SKM-1 (cell line): ENCODE measurements around the gene EPB41L5.
"Not testable (repeated sequence)": the region's sequence is repeated elsewhere in the genome, so short reads cannot be mapped to it uniquely, and the experiment has no call there.

Experiments
- DNase-seq: peaks from one replicate; lab custom pipeline; 2025; ENCODE audit not compliant: unreplicated experiment; lab: John Stamatoyannopoulos, UW

Gene EPB41L5

GRCh38 chr2:120012771-120013596, at the start of gene EPB41L5:
EPB41L5 (plus strand) TSS chr2:120013077; CDS start chr2:120019085, 6,008 bp downstream.
- peak; percentile 79 for DNase-seq

GRCh38 chr2:119981896-119982295, 31.0 kb upstream of the EPB41L5 start:
- DNase-seq: no peak

GRCh38 chr2:119982506-119982905, 30.4 kb upstream of the EPB41L5 start:
- no peak for DNase-seq

- no peak for DNase-seq
Measured at GRCh38 chr2:119983108-119983507, 29.8 kb upstream of the EPB41L5 start.

- no peak for DNase-seq
Measured at GRCh38 chr2:119996148-119996547, 16.7 kb upstream of the EPB41L5 start.

GRCh38 chr2:119996896-119997891, 15.7 kb upstream of the EPB41L5 start:
- DNase-seq: not testable (repeated sequence)

- DNase-seq: no peak
Measured at GRCh38 chr2:120001471-120001870, 11.4 kb upstream of the EPB41L5 start.

- no peak for DNase-seq
Measured at GRCh38 chr2:120004254-120004653, 8.6 kb upstream of the EPB41L5 start.

GRCh38 chr2:120005834-120006521, 6.9 kb upstream of the EPB41L5 start:
- DNase-seq: no peak

- no peak for DNase-seq
Measured at GRCh38 chr2:120007851-120008250, 5.0 kb upstream of the EPB41L5 start.

GRCh38 chr2:120012363-120012762, 514 bp upstream of the EPB41L5 start:
- DNase-seq: no peak

GRCh38 chr2:120013597-120014223, 833 bp downstream of the EPB41L5 start:
- no peak for DNase-seq

GRCh38 chr2:120014226-120014980, 1.5 kb downstream of the EPB41L5 start:
- DNase-seq: no peak

- no peak for DNase-seq
Measured at GRCh38 chr2:120016800-120017199, 3.9 kb downstream of the EPB41L5 start.

- DNase-seq: no peak
Measured at GRCh38 chr2:120017201-120017600, 4.3 kb downstream of the EPB41L5 start.

GRCh38 chr2:120018549-120018948, 5.7 kb downstream of the EPB41L5 start:
- no peak for DNase-seq

GRCh38 chr2:120020554-120020953, 7.7 kb downstream of the EPB41L5 start:
- DNase-seq: no peak

GRCh38 chr2:120022505-120022904, 9.6 kb downstream of the EPB41L5 start:
- not testable (repeated sequence) for DNase-seq

- DNase-seq: no peak
Measured at GRCh38 chr2:120026890-120027289, 14.0 kb downstream of the EPB41L5 start.

GRCh38 chr2:120028795-120029194, 15.9 kb downstream of the EPB41L5 start:
- no peak for DNase-seq
